IPS-18a (cell line): ENCODE results near the gene SULT1C3.

ENCODE experiments used
- H3K27ac ChIP-seq: one replicate; pipeline ENCODE4 v1.5.1; 2013; ENCODE audit warnings: low read length
- H3K27me3 ChIP-seq: one replicate; pipeline ENCODE4 v1.6.1; 2013; ENCODE audit warnings: mild to moderate bottlenecking, low read length; ENCODE audit not compliant: control insufficient read depth, insufficient read depth
- H3K36me3 ChIP-seq: one replicate; pipeline ENCODE4 v1.6.1; 2013; ENCODE audit warnings: low read depth, low read length; ENCODE audit not compliant: control insufficient read depth
- H3K4me1 ChIP-seq: one replicate; pipeline ENCODE4 v1.6.1; 2013; ENCODE audit warnings: low read depth, low read length; ENCODE audit not compliant: control insufficient read depth
- H3K4me3 ChIP-seq: one replicate; pipeline ENCODE4 v1.5.1; 2013; ENCODE audit warnings: low read length
- H3K9ac ChIP-seq: one replicate; pipeline ENCODE4 v1.6.1; 2013; ENCODE audit warnings: mild to moderate bottlenecking, low read length, moderate library complexity
- H3K9me3 ChIP-seq: one replicate; pipeline ENCODE4 v1.6.1; 2013; ENCODE audit warnings: low read depth, low read length; ENCODE audit not compliant: control insufficient read depth

Gene SULT1C3

DNA sequence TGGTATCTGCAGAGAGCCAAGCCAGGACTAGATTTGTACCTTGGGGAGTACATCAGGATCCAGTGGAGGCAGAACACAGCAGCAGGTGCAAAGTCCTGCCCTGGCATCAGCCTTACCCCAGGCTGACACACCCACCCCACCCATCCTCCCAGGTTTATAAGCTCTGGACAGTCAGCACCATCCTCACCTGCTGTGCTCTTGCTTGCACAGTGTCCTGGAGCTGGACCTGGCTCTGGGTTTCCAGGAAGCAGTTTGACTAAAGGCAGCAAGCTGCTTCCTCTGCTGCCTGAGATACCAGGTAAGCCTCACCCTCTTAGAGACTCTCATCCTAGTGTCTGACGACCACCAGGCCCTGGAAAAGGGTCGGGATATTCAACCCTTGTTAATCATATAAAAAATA is at the start of gene SULT1C3:
TSS of gene SULT1C3 (plus strand) at position 183 of the 400 bp plus-strand sequence. CDS start 7,227 bp downstream, outside the sequence.
- Histone ChIP-seq H3K27me3 (no peaks in the 10 kb centered on the region), H3K9ac (no peak within 1 kb of the TSS), H3K36me3 (no peaks in the 10 kb centered on the region), H3K4me1 (no peaks in the 10 kb centered on the region), H3K9me3 (peaks cover 18% of the 10 kb centered on the region), H3K4me3 (no peak within 1 kb of the TSS), H3K27ac (no peak within 1 kb of the TSS)

GRCh38 chr2:108193251-108193650 is 46.5 kb upstream of the SULT1C3 start:
- H3K4me3 ChIP-seq = no peak overlapping the region
- no peaks in the 10 kb centered on the region for H3K27me3 ChIP-seq
- H3K27ac ChIP-seq = no peak overlapping the region
- H3K4me1 ChIP-seq = no peaks in the 10 kb centered on the region
- H3K36me3 ChIP-seq = no peaks in the 10 kb centered on the region
- H3K9me3 ChIP-seq = no peaks in the 10 kb centered on the region
- H3K9ac ChIP-seq = no peak overlapping the region

GRCh38 chr2:108194409-108195132 is 45.2 kb upstream of the SULT1C3 start:
- no peak overlapping the region for H3K4me3 ChIP-seq
- no peak overlapping the region for H3K27ac ChIP-seq
- peaks cover 3% of the 10 kb centered on the region for H3K9me3 ChIP-seq
- H3K36me3 ChIP-seq = no peaks in the 10 kb centered on the region
- no peaks in the 10 kb centered on the region for H3K4me1 ChIP-seq
- H3K27me3 ChIP-seq = no peaks in the 10 kb centered on the region
- H3K9ac ChIP-seq = no peak overlapping the region

DNA sequence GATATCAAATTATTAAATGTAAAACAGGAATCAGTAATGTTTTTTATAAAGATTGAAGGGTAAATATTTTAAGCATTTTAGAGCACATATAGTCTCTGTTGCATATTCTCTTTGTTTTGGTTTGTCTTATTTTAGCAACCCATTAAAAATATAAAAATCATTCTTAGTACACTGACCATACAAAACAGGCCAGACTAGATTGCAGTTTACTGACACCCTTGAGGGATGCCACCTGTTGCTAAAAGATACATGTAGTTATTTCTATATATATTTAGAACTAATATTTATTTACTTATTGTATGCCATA is 44.7 kb upstream of the SULT1C3 start:
- no peak overlapping the region for H3K4me3 ChIP-seq

DNA sequence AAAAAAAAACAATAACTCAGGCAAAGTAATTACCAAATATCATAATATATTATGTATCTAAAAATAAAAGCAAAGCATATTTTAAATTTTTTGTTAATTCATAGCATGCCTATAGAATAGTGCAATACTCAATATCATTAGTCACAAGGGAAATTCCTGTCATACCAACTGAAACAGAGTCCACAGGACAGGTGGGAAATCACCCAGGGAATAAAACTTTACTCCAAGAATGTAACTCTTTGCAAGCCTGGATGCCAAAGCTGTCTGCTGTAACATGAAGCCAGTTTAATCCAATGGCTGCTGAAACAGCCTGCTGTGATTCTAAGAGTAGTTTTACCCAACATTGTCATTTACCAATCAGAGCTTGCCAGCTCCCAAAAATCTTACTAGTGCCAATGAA is 40.0 kb upstream of the SULT1C3 start:
- Histone ChIP-seq H3K4me1 (no peaks in the 10 kb centered on the region), H3K27me3 (no peaks in the 10 kb centered on the region), H3K4me3 (no peak overlapping the region), H3K9ac (no peak overlapping the region), H3K9me3 (peaks cover 13% of the 10 kb centered on the region), H3K27ac (no peak overlapping the region), H3K36me3 (no peaks in the 10 kb centered on the region)

More for the DNA sequence above, 44.7 kb upstream of the SULT1C3 start:
- Histone ChIP-seq H3K27me3 (no peaks in the 10 kb centered on the region), H3K27ac (no peak overlapping the region), H3K36me3 (no peaks in the 10 kb centered on the region), H3K9ac (no peak overlapping the region), H3K4me1 (no peaks in the 10 kb centered on the region), H3K9me3 (peaks cover 3% of the 10 kb centered on the region)

- Histone ChIP-seq H3K27me3 (no peaks in the 10 kb centered on the region), H3K9ac (no peak overlapping the region), H3K4me1 (no peaks in the 10 kb centered on the region), H3K27ac (no peak overlapping the region), H3K36me3 (no peaks in the 10 kb centered on the region), H3K9me3 (peaks cover 13% of the 10 kb centered on the region), H3K4me3 (no peak overlapping the region)
Observed at GRCh38 chr2:108200569-108200968, 39.2 kb upstream of the SULT1C3 start.

DNA sequence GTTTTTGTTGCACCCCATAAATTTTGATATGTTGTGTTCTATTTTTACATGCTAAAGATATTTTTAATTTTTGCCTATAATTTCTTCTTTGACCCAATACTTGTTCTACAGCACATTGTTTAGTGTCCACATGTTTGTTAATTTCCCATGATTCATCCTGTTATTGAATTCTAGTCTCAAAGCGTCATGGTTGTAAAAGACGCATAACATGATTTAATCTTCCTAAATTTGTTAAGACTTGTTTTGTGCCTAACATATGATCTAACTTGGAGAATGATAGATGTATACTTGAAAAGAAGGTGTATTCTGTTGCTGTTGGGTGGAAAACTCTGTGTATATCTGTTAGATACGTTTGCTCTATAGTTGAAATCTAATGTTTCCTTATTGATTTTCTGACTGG is 27.1 kb upstream of the SULT1C3 start:
- no peak overlapping the region for H3K4me3 ChIP-seq
- no peak overlapping the region for H3K9ac ChIP-seq
- H3K36me3 ChIP-seq = no peaks in the 10 kb centered on the region
- H3K27ac ChIP-seq = no peak overlapping the region
- peaks cover 11% of the 10 kb centered on the region for H3K9me3 ChIP-seq
- no peaks in the 10 kb centered on the region for H3K4me1 ChIP-seq
- no peaks in the 10 kb centered on the region for H3K27me3 ChIP-seq

- no peaks in the 10 kb centered on the region for H3K27me3 ChIP-seq
- H3K27ac ChIP-seq = no peak overlapping the region
- H3K4me3 ChIP-seq = no peak overlapping the region
- H3K4me1 ChIP-seq = no peaks in the 10 kb centered on the region
- peaks cover 3% of the 10 kb centered on the region for H3K9me3 ChIP-seq
- H3K36me3 ChIP-seq = no peaks in the 10 kb centered on the region
- no peak overlapping the region for H3K9ac ChIP-seq
Observed at GRCh38 chr2:108215794-108216211, 24.0 kb upstream of the SULT1C3 start.

- Histone ChIP-seq H3K9ac (no peak overlapping the region), H3K9me3 (peaks cover 3% of the 10 kb centered on the region), H3K27ac (no peak overlapping the region), H3K27me3 (no peaks in the 10 kb centered on the region), H3K4me3 (no peak overlapping the region), H3K36me3 (no peaks in the 10 kb centered on the region), H3K4me1 (no peaks in the 10 kb centered on the region)
Observed at GRCh38 chr2:108217211-108217610, 22.6 kb upstream of the SULT1C3 start.

- Histone ChIP-seq H3K27ac (no peak overlapping the region), H3K4me1 (no peaks in the 10 kb centered on the region), H3K27me3 (no peaks in the 10 kb centered on the region), H3K4me3 (no peak overlapping the region), H3K36me3 (no peaks in the 10 kb centered on the region), H3K9ac (no peak overlapping the region), H3K9me3 (peaks cover 19% of the 10 kb centered on the region)
Observed at GRCh38 chr2:108219688-108220087, 20.1 kb upstream of the SULT1C3 start.

DNA sequence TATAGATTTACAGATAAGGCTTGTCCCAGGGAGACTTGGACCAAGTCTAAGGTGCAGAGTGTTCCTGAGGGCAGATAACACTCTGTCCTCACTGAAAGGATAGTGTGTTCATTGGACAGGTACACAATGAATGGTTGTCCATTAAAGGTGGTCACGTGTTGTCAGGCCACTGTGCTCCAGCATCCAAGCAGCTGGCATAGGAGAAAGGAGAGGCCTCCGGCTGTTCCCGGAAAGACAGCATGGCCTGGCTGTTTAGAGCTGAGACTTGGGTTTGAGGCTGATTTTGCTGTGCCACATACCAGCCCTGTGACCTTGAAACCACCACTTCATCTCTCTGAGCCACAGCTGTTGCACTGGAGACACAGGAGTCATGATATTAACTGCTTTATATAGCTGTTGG is 19.6 kb upstream of the SULT1C3 start:
- H3K36me3 ChIP-seq = no peaks in the 10 kb centered on the region
- no peak overlapping the region for H3K9ac ChIP-seq
- H3K4me1 ChIP-seq = no peaks in the 10 kb centered on the region
- H3K27me3 ChIP-seq = no peaks in the 10 kb centered on the region
- H3K9me3 ChIP-seq = peaks cover 19% of the 10 kb centered on the region
- no peak overlapping the region for H3K27ac ChIP-seq
- no peak overlapping the region for H3K4me3 ChIP-seq

DNA sequence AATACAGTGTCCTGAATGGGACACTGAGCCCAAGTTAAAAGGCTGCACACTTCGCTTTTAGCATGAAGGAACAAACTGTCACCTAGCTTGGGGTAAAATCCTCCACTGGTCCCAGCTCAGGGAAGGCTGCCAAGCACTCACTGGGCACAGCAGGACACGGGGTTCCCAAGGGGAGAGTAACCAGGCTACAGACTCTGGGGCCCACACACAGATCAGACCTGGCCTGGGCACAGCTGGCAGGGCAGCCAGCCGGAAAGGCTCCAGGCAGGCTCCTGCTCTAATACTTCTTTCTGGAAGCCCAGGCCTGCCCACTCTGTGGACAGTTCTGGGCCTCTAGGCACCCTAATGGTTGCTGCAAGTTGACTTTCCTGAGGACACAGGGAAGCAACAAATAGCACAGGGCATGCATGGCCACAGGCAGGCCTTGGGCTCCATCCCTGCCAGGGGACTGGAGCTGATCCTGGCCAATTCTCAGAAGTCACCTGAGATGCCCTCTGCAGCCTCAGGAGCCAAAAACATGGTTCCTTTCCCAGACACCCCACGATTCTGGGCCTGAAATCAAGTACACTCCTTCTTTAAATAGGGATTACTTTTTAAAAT is 18.7 kb upstream of the SULT1C3 start:
- Histone ChIP-seq H3K4me3 (no peak overlapping the region), H3K9me3 (peaks cover 19% of the 10 kb centered on the region), H3K9ac (no peak overlapping the region), H3K27me3 (no peaks in the 10 kb centered on the region), H3K27ac (no peak overlapping the region), H3K4me1 (no peaks in the 10 kb centered on the region), H3K36me3 (no peaks in the 10 kb centered on the region)
